ENCODE measurements around the gene HOXA3. TPM values are rescaled to one million over a fixed set of nuclear protein-coding genes. Genes with fewer than 3 reads are reported as not detected.

The HOXA3 gene
- polyA plus RNA-seq (2012; rRNA removed), result 0.15 TPM in 1 of 2 replicates, not detected in the other
- not detected in 2 replicates for polyA plus RNA-seq (2012; cell fraction: cytosol; rRNA removed)
- polyA plus RNA-seq (2012; cell fraction: nucleus; rRNA removed), result not detected in 2 replicates

GRCh38 chr7:27151931-27152815, at the start of gene HOXA3:
HOXA3 (minus strand) TSS chr7:27152583; CDS start chr7:27110640, 41,943 bp downstream.
- no peaks in the 10 kb centered on the region for H3K9me3 ChIP-seq
- peaks cover 6% of the 10 kb centered on the region; the same call in 1 of the 2 replicates for H4K20me1 ChIP-seq (ENCODE audit: insufficient read depth)
- WGBS (ENCODE audit: low lambda C conversion rate), result 17% methylated on average over 46 of the region's 53 CpGs
- CTCF ChIA-PET, result interaction anchor here (0.6 to 10.9 kb wide), 22 partner anchors 7 to 1259 kb away, joined by 3 to 270 read pairs (median 6); partner anchors contain the start of genes HOXA10, HOXA4, HOXA5 and HOXA7
- TF ChIP-seq FOXM1 (IDR thresholded peaks at IDR 0.05; ENCODE audit: low read depth) (no peak), USF1 (IDR thresholded peaks at IDR 0.05; ENCODE audit: borderline replicate concordance, low read depth) (peak; percentile 25; the same call in 1 of the 2 replicates), GATA2 (CRISPR knock-in tag; IDR thresholded peaks at IDR 0.05) (no peak), EZH2phosphoT487 (IDR thresholded peaks at IDR 0.05; ENCODE audit: borderline replicate concordance, low read depth) (peak; percentile 85; the same call in 1 of the 2 replicates)
- peaks cover 100% of the 10 kb centered on the region for H3K27me3 ChIP-seq (ENCODE audit: insufficient read depth)
- peak; percentile 54 for DNase-seq
- H3K4me2 ChIP-seq, result peak within 1 kb of the TSS; percentile 47; the same call in 1 of the 2 replicates
- peaks cover 0 to 9% of the 10 kb centered on the region in 2 experiments; a peak in 1 of 4 replicates for H3K4me1 ChIP-seq (ENCODE audit: control insufficient read depth in 1 of 2, insufficient read depth in 2 of 2, low read depth in 1 of 2, low read length in 1 of 2)
- no peak within 1 kb of the TSS for H3K27ac ChIP-seq (ENCODE audit: low read depth in 2 of 2, low read length in 1 of 2)
- no peaks in the 10 kb centered on the region for H3F3A ChIP-seq (replicated peaks; ENCODE audit: insufficient read depth)
- H3K79me2 ChIP-seq (ENCODE audit: insufficient read depth), result no peaks in the 10 kb centered on the region
- no peak within 1 kb of the TSS; a peak in 1 of 4 replicates for H3K4me3 ChIP-seq (ENCODE audit: low read depth in 2 of 2, low read length in 1 of 2)
- H2AFZ ChIP-seq (ENCODE audit: low read depth), result no peak within 1 kb of the TSS
- H3K36me3 ChIP-seq (replicated peaks in 1 of 2; ENCODE audit: control insufficient read depth in 1 of 2, insufficient read depth in 2 of 2, low read length in 1 of 2), result no peaks in the 10 kb centered on the region
- no peak within 1 kb of the TSS for H3K9ac ChIP-seq
- no peaks in the 10 kb centered on the region for H3K9me2 ChIP-seq
- POLR2A ChIA-PET, result no interaction called here

GRCh38 chr7:27201580-27202017, 49.2 kb upstream of the HOXA3 start:
- DNase-seq, result no peak
- no peaks in the 10 kb centered on the region for H3K36me3 ChIP-seq (replicated peaks in 1 of 2; ENCODE audit: control insufficient read depth in 1 of 2, insufficient read depth in 2 of 2, low read length in 1 of 2)
- no peak overlapping the region for H2AFZ ChIP-seq (ENCODE audit: low read depth)
- 13% methylated on average over 4 of the region's 4 CpGs for WGBS (ENCODE audit: low lambda C conversion rate)
- H3K4me1 ChIP-seq (ENCODE audit: control insufficient read depth in 1 of 2, insufficient read depth in 2 of 2, low read depth in 1 of 2, low read length in 1 of 2), result peaks cover 0 to 7% of the 10 kb centered on the region in 2 experiments; a peak in 1 of 4 replicates
- no peak overlapping the region for H3K27ac ChIP-seq (ENCODE audit: low read depth in 2 of 2, low read length in 1 of 2)
- H3F3A ChIP-seq (replicated peaks; ENCODE audit: insufficient read depth), result peaks cover 3% of the 10 kb centered on the region
- no peaks in the 10 kb centered on the region for H3K79me2 ChIP-seq (ENCODE audit: insufficient read depth)
- TF ChIP-seq ZBTB33 (IDR thresholded peaks at IDR 0.05; ENCODE audit: borderline replicate concordance, low read depth) (no peak), EP300 (IDR thresholded peaks at IDR 0.05; ENCODE audit: borderline replicate concordance in 1 of 2, low read depth in 1 of 2, low read length in 1 of 2) (no peak), FOXM1 (IDR thresholded peaks at IDR 0.05; ENCODE audit: low read depth) (no peak), TCF12 (IDR thresholded peaks at IDR 0.05) (no peak), CHD2 (IDR thresholded peaks at IDR 0.05; ENCODE audit: low read length, partially characterized antibody) (no peak), SMC3 (IDR thresholded peaks at IDR 0.05; ENCODE audit: low read depth, low read length) (no peak), IRF3 (IDR thresholded peaks at IDR 0.05; ENCODE audit: low read depth, low read length) (no peak), NRF1 (IDR thresholded peaks at IDR 0.05; ENCODE audit: low read depth, low read length) (no peak)
- peak overlapping the region; percentile 51 for H3K4me2 ChIP-seq
- H3K9ac ChIP-seq, result no peak overlapping the region
- ChIA-PET POLR2A (no interaction called here), CTCF (interaction anchor here (0.9 to 5.2 kb wide), 8 partner anchors 8 to 860 kb away, joined by 3 to 44 read pairs (median 4); no protein-coding TSS in a partner anchor)
- no peaks in the 10 kb centered on the region for H3K9me3 ChIP-seq
- peak overlapping the region in 1 of 2 experiments; percentile 7; a peak in 1 of 4 replicates for H3K4me3 ChIP-seq (ENCODE audit: low read depth in 2 of 2, low read length in 1 of 2)
- no peaks in the 10 kb centered on the region for H3K9me2 ChIP-seq
- H4K20me1 ChIP-seq (ENCODE audit: insufficient read depth), result peaks cover 6% of the 10 kb centered on the region; the same call in 1 of the 2 replicates
- H3K27me3 ChIP-seq (ENCODE audit: insufficient read depth), result peaks cover 89% of the 10 kb centered on the region
